AG04450 (cell line): ENCODE data around the gene FBXO41. TPM values are rescaled to one million over a fixed set of nuclear protein-coding genes. Genes with fewer than 3 reads are reported as not detected.
A peak's percentile ranks its signal among the peaks of the same experiment; 100 is the strongest.

Experiments
- CTCF ChIA-PET: fragments of 300-600, 350-600 bp; formaldehyde crosslinking; extraction: SDS; loops from one replicate; lab custom pipeline; 2022; ENCODE audit warnings: antibody characterized with exemption, inconsistent platforms; lab: Charles Lee
- POLR2A ChIA-PET: fragments of 350-600 bp; formaldehyde crosslinking; extraction: SDS; loops from one replicate; lab custom pipeline; 2021; ENCODE audit warnings: antibody characterized with exemption, inconsistent platforms; lab: Yijun Ruan, JAX
- DNase-seq: peaks from one replicate; pipeline ENCODE4 v3.0.0-alpha.2; 2011; ENCODE audit warnings: low read depth, low spot score
- H3K27ac ChIP-seq: one replicate; pipeline ENCODE4 v1.5.1; 2012; ENCODE audit warnings: low read depth, low read length, control low read depth
- H3K27me3 ChIP-seq: one replicate; pipeline ENCODE4 v1.6.0; 2012; ENCODE audit warnings: low read length; ENCODE audit not compliant: control insufficient read depth, insufficient read depth
- H3K4me3 ChIP-seq: 2 replicates; pipeline ENCODE4 v1.5.1; 2011; ENCODE audit warnings: mild to moderate bottlenecking, low read depth, low read length, control low read depth
- H3K9me3 ChIP-seq: 2 replicates; pipeline ENCODE4 v1.5.1; 2012; ENCODE audit warnings: low read length; ENCODE audit not compliant: control insufficient read depth, insufficient read depth
- CTCF ChIP-seq: IDR thresholded peaks from 2 replicates; pipeline ENCODE4 v1.5.1; 2011; ENCODE audit warnings: low read depth, low read length, control low read depth, inconsistent platforms
- polyA plus RNA-seq: library from polyadenylated mRNA; depleted of rRNA; stranded (reverse); fragments of >200 nt; gene quantifications from 2 replicates; pipeline ENCODE4 v1.2.3, GENCODE V29; 2011

The FBXO41 gene
- polyA plus RNA-seq, 1 experiment = 2.5 TPM

GRCh38 chr2:73262108-73262651 is 22.1 kb downstream of the FBXO41 start:
- TF ChIP-seq CTCF = no peak
- no peak for DNase-seq
- H3K27ac ChIP-seq = no peak overlapping the region
- no peaks in the 10 kb centered on the region for H3K9me3 ChIP-seq
- H3K4me3 ChIP-seq = no peak overlapping the region
- POLR2A ChIA-PET = no interaction called here
- H3K27me3 ChIP-seq = peaks cover 4% of the 10 kb centered on the region
- CTCF ChIA-PET = interaction anchor here (1.1 kb wide), 2 partner anchors 17 to 49 kb away, joined by 3 to 4 read pairs; partner anchors contain the start of gene SMYD5

- CTCF ChIA-PET = no interaction called here
- Histone ChIP-seq H3K9me3 (no peaks in the 10 kb centered on the region), H3K4me3 (no peak overlapping the region), H3K27me3 (no peaks in the 10 kb centered on the region), H3K27ac (no peak overlapping the region)
- POLR2A ChIA-PET = no interaction called here
- DNase-seq = no peak
- peak; percentile 39 for TF ChIP-seq CTCF
These were observed 23.8 kb downstream of the FBXO41 start for GRCh38 chr2:73260338-73260984.

GRCh38 chr2:73259704-73260337 is 24.5 kb downstream of the FBXO41 start:
- Histone ChIP-seq H3K4me3 (no peak overlapping the region), H3K27me3 (no peaks in the 10 kb centered on the region), H3K9me3 (no peaks in the 10 kb centered on the region), H3K27ac (no peak overlapping the region)
- DNase-seq = no peak
- TF ChIP-seq CTCF = no peak
- ChIA-PET POLR2A (no interaction called here), CTCF (interaction anchor here (0.6 kb wide), 2 partner anchors 82 to 266 kb away, joined by 3 to 4 read pairs; no protein-coding TSS in a partner anchor)

GRCh38 chr2:73259276-73259675 is 25.0 kb downstream of the FBXO41 start:
- Histone ChIP-seq H3K27me3 (no peaks in the 10 kb centered on the region), H3K9me3 (no peaks in the 10 kb centered on the region), H3K4me3 (no peak overlapping the region), H3K27ac (no peak overlapping the region)
- ChIA-PET CTCF (interaction anchor here (0.6 kb wide), 1 partner anchor 82 kb away, joined by 4 read pairs; no protein-coding TSS in a partner anchor), POLR2A (no interaction called here)
- no peak for DNase-seq
- no peak for TF ChIP-seq CTCF

- no peaks in the 10 kb centered on the region for H3K27me3 ChIP-seq
- ChIA-PET CTCF (no interaction called here), POLR2A (no interaction called here)
- no peaks in the 10 kb centered on the region for H3K9me3 ChIP-seq
- no peak overlapping the region for H3K4me3 ChIP-seq
- no peak for TF ChIP-seq CTCF
- H3K27ac ChIP-seq = no peak overlapping the region
- DNase-seq = no peak
These were observed 25.4 kb downstream of the FBXO41 start for GRCh38 chr2:73258913-73259215.
